Measurements from ENCODE around the gene LZTS2. TPM values are rescaled to one million over a fixed set of nuclear protein-coding genes. Genes with fewer than 3 reads are reported as not detected.

The LZTS2 gene
- total RNA-seq, 1 donor from 2014 or later = 35.6 TPM

- intact Hi-C loops (cut with micrococcal nuclease) = no loop called here
- H3K9me3 ChIP-seq (replicated peaks) = no peaks in the 10 kb centered on the region
- H3K27ac ChIP-seq (replicated peaks) = no peak overlapping the region
- H3K27me3 ChIP-seq (ENCODE audit: low read depth) = no peaks in the 10 kb centered on the region
- H3K4me1 ChIP-seq = peaks cover 37% of the 10 kb centered on the region
- peaks cover 57% of the 10 kb centered on the region for H3K36me3 ChIP-seq
- no peak overlapping the region for H3K4me3 ChIP-seq
- DNase-seq = no peak
- TF ChIP-seq CTCF (IDR thresholded peaks at IDR 0.05; ENCODE audit: borderline replicate concordance) = no peak
These were observed 35.7 kb downstream of the LZTS2 start for GRCh38 chr10:101035314-101035713.

- no peaks in the 10 kb centered on the region for H3K27me3 ChIP-seq (ENCODE audit: low read depth)
- intact Hi-C loops (cut with micrococcal nuclease) = no loop called here
- H3K4me1 ChIP-seq = peaks cover 34% of the 10 kb centered on the region
- no peak for TF ChIP-seq CTCF (IDR thresholded peaks at IDR 0.05; ENCODE audit: borderline replicate concordance)
- no peak overlapping the region for H3K27ac ChIP-seq (replicated peaks)
- H3K4me3 ChIP-seq = no peak overlapping the region
- DNase-seq = no peak
- H3K36me3 ChIP-seq = peaks cover 57% of the 10 kb centered on the region
- no peaks in the 10 kb centered on the region for H3K9me3 ChIP-seq (replicated peaks)
These were observed 36.5 kb downstream of the LZTS2 start for GRCh38 chr10:101035916-101036702.

GRCh38 chr10:101036726-101037125 is 37.1 kb downstream of the LZTS2 start:
- no peaks in the 10 kb centered on the region for H3K27me3 ChIP-seq (ENCODE audit: low read depth)
- DNase-seq = no peak
- intact Hi-C loops (cut with micrococcal nuclease) = no loop called here

GRCh38 chr10:101038484-101038883 is 38.9 kb downstream of the LZTS2 start:
- Histone ChIP-seq H3K27ac (replicated peaks) (no peak overlapping the region), H3K9me3 (replicated peaks) (no peaks in the 10 kb centered on the region), H3K4me1 (peaks cover 31% of the 10 kb centered on the region), H3K36me3 (peaks cover 57% of the 10 kb centered on the region), H3K27me3 (ENCODE audit: low read depth) (no peaks in the 10 kb centered on the region), H3K4me3 (no peak overlapping the region)
- no peak for DNase-seq
- intact Hi-C loops (cut with micrococcal nuclease) = no loop called here
- TF ChIP-seq CTCF (IDR thresholded peaks at IDR 0.05; ENCODE audit: borderline replicate concordance) = no peak

More at GRCh38 chr10:101036726-101037125, 37.1 kb downstream of the LZTS2 start:
- Histone ChIP-seq H3K36me3 (peaks cover 57% of the 10 kb centered on the region), H3K27ac (replicated peaks) (no peak overlapping the region), H3K4me1 (peaks cover 34% of the 10 kb centered on the region), H3K9me3 (replicated peaks) (no peaks in the 10 kb centered on the region), H3K4me3 (no peak overlapping the region)
- TF ChIP-seq CTCF (IDR thresholded peaks at IDR 0.05; ENCODE audit: borderline replicate concordance) = no peak

GRCh38 chr10:101040061-101040460 is 40.5 kb downstream of the LZTS2 start:
- DNase-seq = no peak

More at GRCh38 chr10:101040061-101040460, 40.5 kb downstream of the LZTS2 start:
- Histone ChIP-seq H3K9me3 (replicated peaks) (no peaks in the 10 kb centered on the region), H3K4me1 (peaks cover 27% of the 10 kb centered on the region), H3K4me3 (no peak overlapping the region), H3K27ac (replicated peaks) (no peak overlapping the region), H3K36me3 (peaks cover 51% of the 10 kb centered on the region), H3K27me3 (ENCODE audit: low read depth) (peaks cover 2% of the 10 kb centered on the region)
- no peak for TF ChIP-seq CTCF (IDR thresholded peaks at IDR 0.05; ENCODE audit: borderline replicate concordance)
- intact Hi-C loops (cut with micrococcal nuclease) = no loop called here

All from left ventricle myocardium inferior (tissue), 1 donor.